Measurements from ENCODE around the gene IFNA14.
"Not testable (repeated sequence)": the region's sequence is repeated elsewhere in the genome, so short reads cannot be mapped to it uniquely, and the experiment has no call there.

IFNA14 gene

GRCh38 chr9:21234153-21234687 lies 5.6 kb downstream of the IFNA14 start:
- no peak for TF ChIP-seq POLR2AphosphoS5 (IDR thresholded peaks at IDR 0.05; ENCODE audit: low read depth, low read length)
- TF ChIP-seq TAF1 (IDR thresholded peaks at IDR 0.05; ENCODE audit: borderline replicate concordance, insufficient read depth, low read length): no peak
- TF ChIP-seq FOXP2 (optimal IDR thresholded peaks at IDR 0.05; ENCODE audit: borderline replicate concordance, extremely low read depth, extremely low read length, insufficient read depth): no peak
- TF ChIP-seq REST (IDR thresholded peaks at IDR 0.05; ENCODE audit: insufficient read depth in 1 of 2, low read depth in 2 of 2, low read length in 2 of 2): no peak
- TF ChIP-seq SIN3A (IDR thresholded peaks at IDR 0.05; ENCODE audit: borderline replicate concordance, insufficient read depth, low read length): no peak

DNA sequence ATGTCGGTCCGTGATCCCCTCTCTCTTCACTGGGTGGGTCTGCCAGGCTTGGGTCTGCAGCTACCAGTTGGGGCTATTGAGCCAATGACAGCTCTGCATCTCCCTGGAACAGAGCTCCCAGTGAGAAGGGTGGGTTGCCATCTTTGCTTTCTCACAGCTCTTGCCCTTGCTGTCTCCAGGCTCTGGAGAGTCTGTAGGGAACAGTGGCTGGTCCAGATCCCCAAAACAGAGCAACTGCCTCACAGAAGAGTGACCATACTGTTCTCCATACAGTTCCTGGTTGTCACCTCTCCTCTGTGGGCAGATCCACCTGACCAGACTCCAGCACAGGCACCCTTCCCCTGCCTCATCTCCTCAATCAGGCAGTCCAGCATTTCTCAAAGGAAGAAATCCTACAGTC lies 6.5 kb downstream of the IFNA14 start:
- TF ChIP-seq POLR2AphosphoS5 (IDR thresholded peaks at IDR 0.05; ENCODE audit: low read depth, low read length): no peak
- no peak for TF ChIP-seq SIN3A (IDR thresholded peaks at IDR 0.05; ENCODE audit: borderline replicate concordance, insufficient read depth, low read length)
- TF ChIP-seq REST (IDR thresholded peaks at IDR 0.05; ENCODE audit: insufficient read depth in 1 of 2, low read depth in 2 of 2, low read length in 2 of 2): no peak
- no peak for TF ChIP-seq TAF1 (IDR thresholded peaks at IDR 0.05; ENCODE audit: borderline replicate concordance, insufficient read depth, low read length)
- no peak for TF ChIP-seq FOXP2 (optimal IDR thresholded peaks at IDR 0.05; ENCODE audit: borderline replicate concordance, extremely low read depth, extremely low read length, insufficient read depth)

DNA sequence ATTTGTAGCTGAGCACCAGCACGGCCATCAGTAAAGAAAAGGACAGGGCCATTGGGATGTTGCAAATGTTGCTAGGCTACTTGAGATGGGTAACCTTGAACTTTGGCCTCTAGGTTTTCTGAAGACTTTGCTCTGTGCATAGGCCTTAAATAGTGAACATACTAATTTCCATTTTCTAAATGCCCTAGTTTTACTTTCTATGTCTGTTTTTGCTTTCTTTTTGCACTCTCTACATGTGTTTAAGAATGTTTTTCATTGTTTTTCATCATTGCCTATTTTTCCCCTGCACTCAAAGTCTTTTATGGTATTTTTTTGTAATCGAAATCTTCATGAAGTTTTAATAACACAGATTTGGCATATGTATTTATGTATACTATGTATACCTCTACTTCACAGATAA lies 11.7 kb downstream of the IFNA14 start, which contains the start of gene IFNA17:
Gene IFNA17, minus strand, starts transcription at position 101 of the 400 bp plus-strand sequence. Its CDS starts 49 bp downstream, at position 52.
- TF ChIP-seq REST (IDR thresholded peaks at IDR 0.05; ENCODE audit: insufficient read depth in 1 of 2, low read depth in 2 of 2, low read length in 2 of 2) (no peak), POLR2AphosphoS5 (IDR thresholded peaks at IDR 0.05; ENCODE audit: low read depth, low read length) (no peak), SIN3A (IDR thresholded peaks at IDR 0.05; ENCODE audit: borderline replicate concordance, insufficient read depth, low read length) (no peak)

- TF ChIP-seq FOXP2 (optimal IDR thresholded peaks at IDR 0.05; ENCODE audit: borderline replicate concordance, extremely low read depth, extremely low read length, insufficient read depth); REST (IDR thresholded peaks at IDR 0.05; ENCODE audit: insufficient read depth in 1 of 2, low read depth in 2 of 2, low read length in 2 of 2); TAF1 (IDR thresholded peaks at IDR 0.05; ENCODE audit: borderline replicate concordance, insufficient read depth, low read length): not testable (repeated sequence)
Measured at GRCh38 chr9:21217211-21217610, 22.6 kb downstream of the IFNA14 start, which contains the start of gene IFNA16. IFNA16 (minus strand) TSS chr9:21217311; CDS start chr9:21217305, 6 bp downstream.

DNA sequence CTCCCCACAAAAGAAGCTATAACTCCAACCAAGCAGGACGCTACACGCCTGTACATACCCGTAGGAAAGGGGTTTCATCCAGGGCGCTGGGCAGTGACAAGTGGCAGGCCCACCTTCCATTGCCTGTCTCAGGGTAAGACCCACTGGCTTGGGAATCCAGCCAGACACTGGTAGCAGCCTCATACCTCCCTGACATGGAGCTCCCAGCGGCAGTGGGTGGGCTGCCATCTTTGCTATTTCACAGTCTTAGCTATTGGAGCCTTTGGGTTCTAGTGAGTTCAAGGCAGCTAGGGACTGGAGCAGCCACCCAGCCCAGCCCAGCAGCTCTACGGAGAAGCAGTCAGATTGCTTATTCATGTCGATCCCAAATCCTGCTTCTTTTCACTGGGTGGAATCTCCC lies 29.5 kb downstream of the IFNA14 start:
- TF ChIP-seq FOXP2 (optimal IDR thresholded peaks at IDR 0.05; ENCODE audit: borderline replicate concordance, extremely low read depth, extremely low read length, insufficient read depth): no peak
- no peak for TF ChIP-seq REST (IDR thresholded peaks at IDR 0.05; ENCODE audit: insufficient read depth in 1 of 2, low read depth in 2 of 2, low read length in 2 of 2)
- no peak for TF ChIP-seq POLR2AphosphoS5 (IDR thresholded peaks at IDR 0.05; ENCODE audit: low read depth, low read length)
- TF ChIP-seq TAF1 (IDR thresholded peaks at IDR 0.05; ENCODE audit: borderline replicate concordance, insufficient read depth, low read length): no peak
- no peak for TF ChIP-seq SIN3A (IDR thresholded peaks at IDR 0.05; ENCODE audit: borderline replicate concordance, insufficient read depth, low read length)
